Stimulated activated CD8-positive, alpha-beta memory T cell treated with anti-CD3 and anti-CD28 coated beads, Interleukin-12 subunit alpha, Interleukin-12 subunit beta, amount 100 ng/mL, for 4 hours (primary cell): ENCODE results near the gene SGCB.

Experiments
- DNase-seq: peaks from one replicate; pipeline ENCODE4 v3.0.0-alpha.2; 2020; ENCODE audit warnings: low read depth

Gene SGCB

GRCh38 chr4:52019936-52020657, 18.0 kb downstream of the SGCB start, which contains the start of gene LRRC66:
Gene LRRC66, minus strand, starts transcription at chr4:52020363. Its CDS starts 2,750 bp downstream, at chr4:52017613.
- no peak for DNase-seq

- DNase-seq, result no peak
Observed at GRCh38 chr4:52017814-52018213, 20.3 kb downstream of the SGCB start.

DNA sequence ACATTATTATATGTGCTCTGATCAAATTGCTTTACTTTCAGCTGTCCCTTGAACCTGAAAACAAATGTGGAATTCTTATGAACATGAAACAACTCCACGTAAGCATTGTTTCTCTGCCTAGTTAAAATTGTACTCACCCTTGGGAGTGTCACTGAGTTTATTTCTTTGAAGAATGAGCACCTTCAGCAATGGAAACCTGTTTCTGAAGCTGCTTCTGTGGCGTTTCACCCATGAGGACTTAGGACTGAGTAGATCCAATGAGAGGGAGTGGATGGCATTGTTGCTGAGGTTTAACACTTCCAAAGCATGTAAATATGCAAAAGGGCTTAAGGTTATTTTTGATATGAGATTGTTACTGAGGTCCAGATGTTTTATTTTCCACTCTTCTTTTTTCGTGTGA, 21.1 kb downstream of the SGCB start:
- DNase-seq, result no peak

DNA sequence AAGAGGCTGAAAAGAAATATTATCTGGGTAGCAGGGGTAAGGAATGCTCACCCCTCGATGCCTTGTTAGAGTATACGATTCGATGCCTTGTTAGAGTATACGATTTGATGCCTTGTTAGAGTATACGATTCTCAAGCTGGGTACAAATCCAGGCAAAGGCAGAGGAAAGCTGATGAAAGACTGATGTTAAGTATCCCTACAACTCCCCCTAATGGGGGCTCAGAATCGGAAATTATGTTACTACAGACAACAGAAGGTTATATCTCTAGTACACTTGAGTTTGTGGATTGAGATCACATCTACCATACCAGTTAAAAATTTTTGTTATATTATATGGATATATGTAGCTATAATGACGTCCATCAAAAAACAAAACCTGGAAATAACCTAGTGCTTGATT, 22.7 kb downstream of the SGCB start:
- no peak for DNase-seq

DNA sequence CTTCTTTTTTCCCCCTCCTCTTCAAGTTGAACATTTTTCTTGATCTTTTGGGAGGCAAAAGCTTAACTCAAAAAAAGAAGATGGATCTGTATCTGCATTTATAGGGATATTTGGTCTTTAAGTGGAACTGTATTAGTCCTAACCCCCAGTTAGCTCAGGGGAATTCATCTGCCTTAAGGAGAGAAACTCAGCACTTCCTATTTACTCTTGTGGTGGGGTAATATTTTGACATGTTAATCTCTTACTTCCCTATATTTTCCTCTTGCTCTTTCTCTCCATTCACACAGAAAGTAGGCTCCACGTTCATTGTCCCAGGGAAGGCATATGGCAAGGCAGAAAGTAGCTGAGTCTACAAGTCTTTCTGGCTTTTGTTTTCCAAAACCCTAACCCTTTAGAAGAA, 23.2 kb downstream of the SGCB start:
- DNase-seq, result no peak

DNA sequence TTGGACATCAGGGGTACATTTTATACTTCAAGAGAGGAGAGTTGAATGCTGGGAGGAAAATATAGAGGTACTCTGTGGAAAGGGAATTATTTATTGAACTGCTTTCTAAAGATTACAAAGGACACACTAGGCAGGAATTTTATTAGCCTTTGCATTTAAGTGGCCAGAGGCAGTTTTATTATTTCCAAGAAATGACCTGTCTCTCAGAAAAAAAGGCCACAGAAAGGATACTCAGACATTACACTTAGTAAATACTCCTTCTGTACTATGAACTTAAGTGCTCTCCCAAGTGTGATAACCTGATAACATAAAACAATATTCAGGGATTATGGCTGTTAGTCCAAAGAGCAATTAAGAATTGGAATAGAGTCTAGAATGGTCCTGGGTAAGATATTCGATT, 25.4 kb downstream of the SGCB start:
- no peak for DNase-seq

DNA sequence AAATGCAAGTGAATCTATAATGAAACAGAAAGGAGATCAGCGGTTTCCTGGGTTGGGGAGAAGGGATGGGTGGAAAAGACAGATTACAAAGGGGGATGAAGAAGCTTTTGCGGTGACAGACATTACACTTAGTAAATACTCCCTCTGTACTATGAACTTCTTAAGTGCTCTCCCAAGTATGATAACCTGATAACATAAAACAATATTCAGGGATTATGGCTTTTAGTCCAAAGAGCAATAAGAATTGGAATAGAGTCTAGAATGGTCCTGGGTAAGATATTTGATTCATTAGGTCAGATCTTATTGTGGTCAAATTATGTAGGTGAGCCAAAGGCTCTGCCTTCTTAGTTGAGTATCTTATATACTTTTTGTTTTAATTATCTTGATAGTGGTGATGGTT, 27.1 kb downstream of the SGCB start:
- DNase-seq, result no peak

GRCh38 chr4:52006887-52007286, 31.2 kb downstream of the SGCB start:
- no peak for DNase-seq

GRCh38 chr4:52005604-52006273, 32.4 kb downstream of the SGCB start:
- DNase-seq, result no peak

DNA sequence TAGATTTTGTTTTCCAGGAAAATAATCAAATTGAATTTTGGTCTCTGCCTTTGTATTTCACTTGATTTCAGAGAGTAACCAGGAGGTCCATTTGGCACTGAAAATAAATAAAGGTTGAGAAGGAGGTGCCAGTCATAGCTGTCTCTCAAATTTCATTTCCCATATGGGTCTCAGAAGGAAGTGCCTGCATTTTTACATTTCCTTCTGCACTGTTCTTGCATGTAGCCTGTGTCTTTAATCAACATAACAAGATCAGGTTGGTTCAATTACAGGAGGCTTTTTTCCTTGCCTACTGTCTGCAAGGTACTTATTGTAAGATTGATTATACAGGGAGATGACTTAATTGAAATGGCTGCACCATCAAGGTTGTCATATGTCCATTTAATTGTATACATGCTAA, 33.7 kb downstream of the SGCB start:
- DNase-seq, result no peak

GRCh38 chr4:52001616-52002015, 36.5 kb downstream of the SGCB start:
- no peak for DNase-seq

- DNase-seq, result no peak
Observed at GRCh38 chr4:51999250-51999649, 38.8 kb downstream of the SGCB start.

GRCh38 chr4:51998837-51999236, 39.3 kb downstream of the SGCB start:
- no peak for DNase-seq

- no peak for DNase-seq
Observed at GRCh38 chr4:51997647-51998046, 40.5 kb downstream of the SGCB start.

DNA sequence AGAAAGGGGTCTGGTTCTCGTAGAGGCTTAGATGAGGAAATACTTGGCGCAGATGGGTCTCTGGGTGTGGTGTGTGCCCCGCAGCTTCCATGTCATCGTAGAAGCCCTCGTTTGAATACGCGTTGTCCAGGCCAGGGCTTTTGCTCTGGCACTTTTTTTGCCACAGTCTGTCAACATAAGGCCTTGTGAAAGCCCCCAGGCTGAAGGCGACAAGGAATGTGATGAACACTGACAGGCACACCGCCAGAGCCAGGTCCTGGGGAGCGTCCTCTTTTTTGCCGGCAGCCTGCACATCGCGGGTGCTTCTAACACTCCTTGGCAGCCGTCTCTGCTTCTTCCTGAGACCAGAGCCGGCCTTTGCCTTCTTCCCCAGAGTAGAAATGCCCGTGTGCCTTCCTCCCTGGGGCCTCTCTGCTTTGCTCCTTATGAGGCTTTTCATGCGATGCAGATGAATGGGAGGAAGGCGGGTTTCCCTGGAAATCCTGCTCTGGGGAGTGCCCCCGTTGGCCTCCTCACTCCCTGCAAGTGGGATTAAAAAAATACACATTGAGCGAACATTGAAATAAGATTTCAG, 42.4 kb downstream of the SGCB start:
- DNase-seq, result no peak
